Smooth muscle cell (in vitro differentiated cells): ENCODE data around the gene SEMA5A. TPM values are rescaled to one million over a fixed set of nuclear protein-coding genes. Genes with fewer than 3 reads are reported as not detected.

ENCODE experiments used
- DNase-seq: peaks from one replicate; lab custom pipeline; 2025; ENCODE audit not compliant: unreplicated experiment; lab: John Stamatoyannopoulos, UW
- H2AFZ ChIP-seq: fragments of 200-600 bp; sonication (generic); 2 replicates; pipeline ENCODE4 v1.6.0; 2016; ENCODE audit warnings: antibody characterized with exemption, low read depth, mild to moderate bottlenecking
- H3F3A ChIP-seq: fragments of 200-600 bp; sonication (generic); 2 replicates; pipeline ENCODE4 v1.6.0; 2017; ENCODE audit warnings: antibody characterized with exemption, low read depth
- H3K27ac ChIP-seq: fragments of 200-600 bp; sonication (generic); 2 replicates; pipeline ENCODE4 v1.5.1; 2016; ENCODE audit warnings: low read depth, mild to moderate bottlenecking
- H3K27me3 ChIP-seq: fragments of 200-600 bp; sonication (generic); 2 replicates; pipeline ENCODE4 v1.6.1; 2016; ENCODE audit warnings: low read depth, mild to moderate bottlenecking
- H3K36me3 ChIP-seq: fragments of 200-600 bp; sonication (generic); 2 replicates; pipeline ENCODE4 v1.5.1; 2016; ENCODE audit warnings: low read depth
- H3K4me1 ChIP-seq: fragments of 200-600 bp; sonication (generic); 2 replicates; pipeline ENCODE4 v1.5.1; 2016; ENCODE audit warnings: low read depth
- H3K4me2 ChIP-seq: fragments of 200-600 bp; sonication (generic); 2 replicates; pipeline ENCODE4 v1.6.0; 2016; ENCODE audit warnings: mild to moderate bottlenecking
- H3K4me3 ChIP-seq: fragments of 200-600 bp; sonication (generic); 2 replicates; pipeline ENCODE4 v1.5.1; 2016; ENCODE audit warnings: mild to moderate bottlenecking
- H3K79me2 ChIP-seq: fragments of 200-600 bp; sonication (generic); 2 replicates; pipeline ENCODE4 v1.6.0; 2016; ENCODE audit warnings: low read depth, mild to moderate bottlenecking
- H3K9ac ChIP-seq: fragments of 200-600 bp; sonication (generic); 2 replicates; pipeline ENCODE4 v1.6.0; 2016; ENCODE audit warnings: low read depth
- H3K9me3 ChIP-seq: fragments of 200-600 bp; sonication (generic); replicated peaks from 2 replicates; pipeline ENCODE4 v1.5.1; 2016; ENCODE audit warnings: low read depth
- H4K20me1 ChIP-seq: fragments of 200-600 bp; sonication (generic); 2 replicates; pipeline ENCODE4 v1.6.0; 2016; ENCODE audit warnings: low read depth
- CTCF ChIP-seq: fragments of 200-600 bp; sonication (generic); IDR thresholded peaks from 2 replicates; pipeline ENCODE4 v1.5.1; 2017; ENCODE audit warnings: borderline replicate concordance, mild to moderate bottlenecking, antibody characterized with exemption; ENCODE audit not compliant: insufficient read depth, poor library complexity, severe bottlenecking
- WGBS: methylation state at CpG from one replicate; pipeline ENCODE4 v1.1.7; 2016; ENCODE audit warnings: low lambda C conversion rate; 5-methylcytosine and 5-hydroxymethylcytosine counted together
- polyA plus RNA-seq: library from polyadenylated mRNA; unstranded; fragments of >200 nt; fragmentation: Nextera tagmentation; extraction: Ambion mirVana; gene quantifications from 2 replicates; pipeline ENCODE4 v1.2.1, GENCODE V29; 2016
- total RNA-seq: library from RNA; depleted of rRNA; stranded (reverse); fragments of >200 nt; gene quantifications from 2 replicates; pipeline ENCODE4 v1.2.3, GENCODE V29; 2014

SEMA5A gene
- total and polyA plus RNA-seq, 2 experiments from 2014 or later: 21.6 to 65.1 TPM

- H3K27ac ChIP-seq: no peak overlapping the region
These were observed 376.9 kb downstream of the SEMA5A start for GRCh38 chr5:9168791-9169556.

GRCh38 chr5:9166202-9167112 lies 379.4 kb downstream of the SEMA5A start:
- TF ChIP-seq CTCF: no peak
- no peaks in the 10 kb centered on the region for H3F3A ChIP-seq
- H3K4me2 ChIP-seq: no peak overlapping the region
- no peaks in the 10 kb centered on the region for H4K20me1 ChIP-seq
- H2AFZ ChIP-seq: no peak overlapping the region
- H3K9ac ChIP-seq: no peak overlapping the region
- WGBS: 96% methylated on average over 7 of the region's 7 CpGs
- no peaks in the 10 kb centered on the region for H3K9me3 ChIP-seq
- no peak overlapping the region for H3K27ac ChIP-seq
- H3K79me2 ChIP-seq: no peaks in the 10 kb centered on the region
- no peak overlapping the region for H3K4me3 ChIP-seq
- no peak for DNase-seq
- no peaks in the 10 kb centered on the region for H3K4me1 ChIP-seq
- H3K36me3 ChIP-seq: no peaks in the 10 kb centered on the region
- no peaks in the 10 kb centered on the region for H3K27me3 ChIP-seq

More at GRCh38 chr5:9168791-9169556, 376.9 kb downstream of the SEMA5A start:
- Histone ChIP-seq H3K4me3 (no peak overlapping the region), H3K9ac (no peak overlapping the region), H3K4me1 (no peaks in the 10 kb centered on the region), H3K36me3 (no peaks in the 10 kb centered on the region), H3F3A (no peaks in the 10 kb centered on the region), H3K27me3 (no peaks in the 10 kb centered on the region), H3K4me2 (no peak overlapping the region), H4K20me1 (no peaks in the 10 kb centered on the region), H3K9me3 (no peaks in the 10 kb centered on the region), H3K79me2 (no peaks in the 10 kb centered on the region), H2AFZ (no peak overlapping the region)
- WGBS: 90% methylated on average over 5 of the region's 5 CpGs
- DNase-seq: no peak
- TF ChIP-seq CTCF: no peak

- Histone ChIP-seq H3K9ac (no peak overlapping the region), H3K36me3 (no peaks in the 10 kb centered on the region), H4K20me1 (no peaks in the 10 kb centered on the region), H3K4me2 (no peak overlapping the region), H3K27ac (no peak overlapping the region), H3F3A (no peaks in the 10 kb centered on the region), H3K4me3 (no peak overlapping the region), H3K79me2 (no peaks in the 10 kb centered on the region), H3K4me1 (no peaks in the 10 kb centered on the region), H2AFZ (no peak overlapping the region), H3K27me3 (no peaks in the 10 kb centered on the region), H3K9me3 (no peaks in the 10 kb centered on the region)
- no peak for TF ChIP-seq CTCF
- 93% methylated on average over 6 of the region's 6 CpGs for WGBS
- no peak for DNase-seq
These were observed 380.3 kb downstream of the SEMA5A start for GRCh38 chr5:9165546-9165945.
